Activated B cell treated with CpG ODN at 0.5 μM for 24 hours (primary cell): ENCODE results near the gene RAB40A. TPM values are rescaled to one million over a fixed set of nuclear protein-coding genes. Genes with fewer than 3 reads are reported as not detected.

ENCODE experiments used
- ATAC-seq: fragments of 200-7000 bp; cut with Tn5 transposase; one replicate; pipeline ENCODE4 v1.10.0; 2021; ENCODE audit warnings: low read depth, mild to moderate bottlenecking, moderate library complexity
- CTCF ChIA-PET: fragments of 350-600 bp; sonication (Branson Sonifier 250); formaldehyde crosslinking; loops from one replicate; lab custom pipeline; 2021; ENCODE audit warnings: antibody characterized with exemption; lab: Charles Lee
- POLR2A ChIA-PET: fragments of 350-600 bp; sonication (Branson Sonifier 250); formaldehyde crosslinking; loops from one replicate; lab custom pipeline; 2021; ENCODE audit warnings: antibody characterized with exemption; lab: Charles Lee
- DNase-seq: peaks from one replicate; pipeline ENCODE4 v3.0.0; 2022
- H3K27ac Mint-ChIP-seq: one replicate; pipeline ENCODE4 v1.8.0; 2020; ENCODE audit warnings: mixed read lengths
- H3K27me3 Mint-ChIP-seq: one replicate; pipeline ENCODE4 v1.8.0; 2021; ENCODE audit warnings: mixed read lengths
- H3K36me3 Mint-ChIP-seq: one replicate; pipeline ENCODE4 v1.8.0; 2021; ENCODE audit warnings: low read depth, mixed read lengths
- H3K4me1 Mint-ChIP-seq: one replicate; pipeline ENCODE4 v1.8.0; 2021; ENCODE audit warnings: mixed read lengths
- H3K4me3 Mint-ChIP-seq: one replicate; pipeline ENCODE4 v1.8.0; 2020; ENCODE audit warnings: mild to moderate bottlenecking, mixed read lengths
- H3K9me3 Mint-ChIP-seq: one replicate; pipeline ENCODE4 v1.8.0; 2020; ENCODE audit warnings: mixed read lengths
- intact Hi-C: fragments of 100-400 bp; cut with micrococcal nuclease; formaldehyde crosslinking; loops from one replicate; pipeline ENCODE4 v1.15.1; 2024
- total RNA-seq: library from RNA; stranded (reverse); gene quantifications from 2 replicates; pipeline ENCODE4 v1.2.3, GENCODE V29; 2022
- TF ChIP-seq, protein P1 (sequence below): fragments of 200-600 bp; IDR thresholded peaks from one replicate; pipeline ENCODE4 v1.8.0; 2022; ENCODE audit warnings: antibody characterized with exemption, mild to moderate bottlenecking

Gene RAB40A
- total RNA-seq, 1 donor from 2014 or later, result 0.11 TPM

DNA sequence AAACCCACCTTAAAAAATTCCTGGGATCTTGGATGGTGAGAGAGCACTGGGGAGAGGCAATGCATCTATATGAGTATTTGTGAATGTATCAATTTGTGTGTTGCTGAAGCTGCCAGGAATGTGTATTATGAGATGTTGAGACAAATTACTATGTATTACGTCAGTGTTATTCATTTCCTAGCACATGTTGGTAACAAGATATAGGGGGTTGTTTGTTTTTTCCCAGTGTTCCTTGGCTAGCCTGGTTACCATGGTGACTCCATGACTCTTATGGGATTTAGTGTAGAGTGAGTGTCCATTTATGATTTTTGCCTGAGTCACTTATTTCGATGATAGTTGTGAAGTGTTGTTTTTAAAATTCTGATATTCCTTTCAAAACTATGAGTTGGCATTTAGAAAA is 65.6 kb downstream of the RAB40A start:
- POLR2A ChIA-PET, result no interaction called here
- Mint-ChIP-seq H3K9me3 (no peaks in the 10 kb centered on the region), H3K4me1 (no peaks in the 10 kb centered on the region), H3K27ac (no peak overlapping the region), H3K36me3 (no peaks in the 10 kb centered on the region), H3K27me3 (no peaks in the 10 kb centered on the region), H3K4me3 (no peak overlapping the region)
- TF ChIP-seq, protein P1, sequence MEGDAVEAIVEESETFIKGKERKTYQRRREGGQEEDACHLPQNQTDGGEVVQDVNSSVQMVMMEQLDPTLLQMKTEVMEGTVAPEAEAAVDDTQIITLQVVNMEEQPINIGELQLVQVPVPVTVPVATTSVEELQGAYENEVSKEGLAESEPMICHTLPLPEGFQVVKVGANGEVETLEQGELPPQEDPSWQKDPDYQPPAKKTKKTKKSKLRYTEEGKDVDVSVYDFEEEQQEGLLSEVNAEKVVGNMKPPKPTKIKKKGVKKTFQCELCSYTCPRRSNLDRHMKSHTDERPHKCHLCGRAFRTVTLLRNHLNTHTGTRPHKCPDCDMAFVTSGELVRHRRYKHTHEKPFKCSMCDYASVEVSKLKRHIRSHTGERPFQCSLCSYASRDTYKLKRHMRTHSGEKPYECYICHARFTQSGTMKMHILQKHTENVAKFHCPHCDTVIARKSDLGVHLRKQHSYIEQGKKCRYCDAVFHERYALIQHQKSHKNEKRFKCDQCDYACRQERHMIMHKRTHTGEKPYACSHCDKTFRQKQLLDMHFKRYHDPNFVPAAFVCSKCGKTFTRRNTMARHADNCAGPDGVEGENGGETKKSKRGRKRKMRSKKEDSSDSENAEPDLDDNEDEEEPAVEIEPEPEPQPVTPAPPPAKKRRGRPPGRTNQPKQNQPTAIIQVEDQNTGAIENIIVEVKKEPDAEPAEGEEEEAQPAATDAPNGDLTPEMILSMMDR, result no peak
- intact Hi-C loops, result no loop called here
- DNase-seq (no peak), ATAC-seq (no peak)
- CTCF ChIA-PET, result no interaction called here

Other genes starting within 250 kb of the RAB40A start
- not detected in 2 replicates for gene TCEAL5, start 242.7 kb downstream of the RAB40A start, total RNA-seq
- 12.3 and 13.1 TPM in 2 replicates for gene BEX2, start 208.5 kb downstream of the RAB40A start, total RNA-seq
- gene TCEAL7, start 189.2 kb downstream of the RAB40A start, total RNA-seq, result not detected in 2 replicates
- 0.35 and 0.88 TPM in 2 replicates for gene TCEAL9, start 163.0 kb downstream of the RAB40A start, total RNA-seq
- 0.42 and 0.93 TPM in 2 replicates for gene BEX3, start 143.0 kb downstream of the RAB40A start, total RNA-seq
- gene TCEAL4, start 66.0 kb upstream of the RAB40A start, total RNA-seq, result 18.0 and 20.0 TPM in 2 replicates
- 7.7 and 8.5 TPM in 2 replicates for gene TCEAL3, start 88.5 kb upstream of the RAB40A start, total RNA-seq
- gene TCEAL1, start 109.5 kb upstream of the RAB40A start, total RNA-seq, result 10.4 TPM in 2 replicates
- 89.2 and 111 TPM in 2 replicates for gene MORF4L2, start 167.2 kb upstream of the RAB40A start, total RNA-seq
- not detected in 2 replicates for gene TMEM31, start 191.4 kb upstream of the RAB40A start, total RNA-seq